ENCODE measurements around the gene APBB1. TPM values are rescaled to one million over a fixed set of nuclear protein-coding genes. Genes with fewer than 3 reads are reported as not detected.

APBB1 gene
- total RNA-seq, 1 donor from 2014 or later, result 57.7 TPM

GRCh38 chr11:6411594-6412031 lies 7.3 kb downstream of the APBB1 start:
- no peaks in the 10 kb centered on the region for H3K4me1 Mint-ChIP-seq (ENCODE audit: unreplicated experiment)
- TF ChIP-seq, protein P1, sequence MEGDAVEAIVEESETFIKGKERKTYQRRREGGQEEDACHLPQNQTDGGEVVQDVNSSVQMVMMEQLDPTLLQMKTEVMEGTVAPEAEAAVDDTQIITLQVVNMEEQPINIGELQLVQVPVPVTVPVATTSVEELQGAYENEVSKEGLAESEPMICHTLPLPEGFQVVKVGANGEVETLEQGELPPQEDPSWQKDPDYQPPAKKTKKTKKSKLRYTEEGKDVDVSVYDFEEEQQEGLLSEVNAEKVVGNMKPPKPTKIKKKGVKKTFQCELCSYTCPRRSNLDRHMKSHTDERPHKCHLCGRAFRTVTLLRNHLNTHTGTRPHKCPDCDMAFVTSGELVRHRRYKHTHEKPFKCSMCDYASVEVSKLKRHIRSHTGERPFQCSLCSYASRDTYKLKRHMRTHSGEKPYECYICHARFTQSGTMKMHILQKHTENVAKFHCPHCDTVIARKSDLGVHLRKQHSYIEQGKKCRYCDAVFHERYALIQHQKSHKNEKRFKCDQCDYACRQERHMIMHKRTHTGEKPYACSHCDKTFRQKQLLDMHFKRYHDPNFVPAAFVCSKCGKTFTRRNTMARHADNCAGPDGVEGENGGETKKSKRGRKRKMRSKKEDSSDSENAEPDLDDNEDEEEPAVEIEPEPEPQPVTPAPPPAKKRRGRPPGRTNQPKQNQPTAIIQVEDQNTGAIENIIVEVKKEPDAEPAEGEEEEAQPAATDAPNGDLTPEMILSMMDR (IDR thresholded peaks at IDR 0.05), result no peak
- no peaks in the 10 kb centered on the region for H3K9me3 Mint-ChIP-seq (ENCODE audit: unreplicated experiment)
- no peak overlapping the region for H3K27ac Mint-ChIP-seq (ENCODE audit: unreplicated experiment)
- H3K4me3 Mint-ChIP-seq (ENCODE audit: unreplicated experiment), result no peak overlapping the region
- H3K27me3 Mint-ChIP-seq (ENCODE audit: unreplicated experiment), result no peaks in the 10 kb centered on the region
- no peak for DNase-seq (ENCODE audit: extremely low spot score, unreplicated experiment)
- peaks cover 8% of the 10 kb centered on the region for H3K36me3 Mint-ChIP-seq (ENCODE audit: unreplicated experiment)

DNA sequence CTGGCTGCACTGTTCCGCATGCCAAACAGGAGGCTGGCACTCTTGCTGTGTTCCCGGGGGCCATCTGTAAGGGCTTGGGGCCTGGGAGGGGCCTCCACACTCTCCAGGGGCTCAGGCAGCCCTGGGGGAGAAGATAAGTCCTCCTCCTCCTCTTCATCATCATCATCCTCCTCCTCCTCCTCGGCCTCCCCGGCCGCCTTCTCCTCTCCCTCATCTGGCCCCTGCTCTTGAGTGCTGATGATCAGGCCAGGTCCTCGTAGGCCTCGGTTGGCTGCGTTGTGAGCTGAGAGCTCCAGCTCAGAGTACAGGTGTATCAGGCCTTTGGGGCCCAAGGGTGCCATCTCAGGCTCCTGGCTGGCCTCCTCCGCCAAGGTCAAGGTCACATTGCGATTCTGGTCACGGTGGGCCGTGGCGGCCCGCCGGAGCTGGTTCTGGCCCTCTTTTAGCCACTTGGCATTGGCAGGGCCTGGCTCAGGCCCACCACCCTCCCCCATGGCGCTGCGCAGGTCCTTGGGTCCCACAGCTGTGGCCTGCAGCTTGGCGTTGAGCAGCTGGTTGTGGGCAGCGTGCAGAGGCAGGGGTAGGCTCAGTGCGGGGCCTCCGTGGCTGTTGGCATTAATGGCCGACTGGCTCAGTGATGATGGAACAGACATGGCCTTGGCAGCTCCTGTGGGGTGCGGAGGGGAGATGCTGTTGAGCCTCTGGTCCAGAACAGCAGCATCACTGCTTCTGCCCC lies 8.0 kb downstream of the APBB1 start:
- no peaks in the 10 kb centered on the region for H3K9me3 Mint-ChIP-seq (ENCODE audit: unreplicated experiment)
- H3K36me3 Mint-ChIP-seq (ENCODE audit: unreplicated experiment), result peaks cover 8% of the 10 kb centered on the region
- H3K4me3 Mint-ChIP-seq (ENCODE audit: unreplicated experiment), result no peak overlapping the region
- no peaks in the 10 kb centered on the region for H3K27me3 Mint-ChIP-seq (ENCODE audit: unreplicated experiment)
- no peak overlapping the region for H3K27ac Mint-ChIP-seq (ENCODE audit: unreplicated experiment)
- no peaks in the 10 kb centered on the region for H3K4me1 Mint-ChIP-seq (ENCODE audit: unreplicated experiment)
- DNase-seq (ENCODE audit: extremely low spot score, unreplicated experiment), result no peak
- TF ChIP-seq, protein P1 (IDR thresholded peaks at IDR 0.05), result no peak

DNA sequence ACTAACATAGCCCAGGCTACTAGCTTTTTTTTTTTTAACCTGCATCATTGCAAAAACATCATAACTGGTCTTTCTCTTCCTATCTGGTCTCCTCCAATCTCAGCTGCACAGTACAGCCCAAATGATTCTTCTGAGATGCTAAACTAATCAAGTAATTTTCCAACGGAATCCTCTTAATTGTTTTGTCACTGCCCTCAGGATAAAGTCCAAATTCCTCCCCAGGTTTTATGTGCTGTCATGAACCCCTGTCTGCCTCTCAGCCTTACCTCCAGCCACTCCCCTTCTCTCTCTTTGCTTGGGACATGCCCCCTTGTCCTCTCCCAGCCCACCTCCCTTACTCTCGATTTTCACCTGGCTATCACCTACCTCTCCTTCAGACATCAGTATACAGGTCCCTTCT lies 12.5 kb downstream of the APBB1 start:
- no peak overlapping the region for H3K4me3 Mint-ChIP-seq (ENCODE audit: unreplicated experiment)
- DNase-seq (ENCODE audit: extremely low spot score, unreplicated experiment), result no peak
- peaks cover 12% of the 10 kb centered on the region for H3K36me3 Mint-ChIP-seq (ENCODE audit: unreplicated experiment)
- H3K27ac Mint-ChIP-seq (ENCODE audit: unreplicated experiment), result no peak overlapping the region
- no peaks in the 10 kb centered on the region for H3K4me1 Mint-ChIP-seq (ENCODE audit: unreplicated experiment)
- H3K9me3 Mint-ChIP-seq (ENCODE audit: unreplicated experiment), result no peaks in the 10 kb centered on the region
- TF ChIP-seq, protein P1 (IDR thresholded peaks at IDR 0.05), result no peak
- no peaks in the 10 kb centered on the region for H3K27me3 Mint-ChIP-seq (ENCODE audit: unreplicated experiment)

GRCh38 chr11:6405846-6406245 lies 13.0 kb downstream of the APBB1 start:
- Mint-ChIP-seq H3K4me1 (ENCODE audit: unreplicated experiment) (no peaks in the 10 kb centered on the region), H3K27me3 (ENCODE audit: unreplicated experiment) (no peaks in the 10 kb centered on the region), H3K9me3 (ENCODE audit: unreplicated experiment) (no peaks in the 10 kb centered on the region), H3K36me3 (ENCODE audit: unreplicated experiment) (peaks cover 15% of the 10 kb centered on the region), H3K27ac (ENCODE audit: unreplicated experiment) (no peak overlapping the region), H3K4me3 (ENCODE audit: unreplicated experiment) (no peak overlapping the region)
- TF ChIP-seq, protein P1 (IDR thresholded peaks at IDR 0.05), result no peak
- no peak for DNase-seq (ENCODE audit: extremely low spot score, unreplicated experiment)

GRCh38 chr11:6405052-6405667 lies 13.7 kb downstream of the APBB1 start:
- no peak for DNase-seq (ENCODE audit: extremely low spot score, unreplicated experiment)
- Mint-ChIP-seq H3K4me1 (ENCODE audit: unreplicated experiment) (no peaks in the 10 kb centered on the region), H3K27ac (ENCODE audit: unreplicated experiment) (no peak overlapping the region), H3K9me3 (ENCODE audit: unreplicated experiment) (no peaks in the 10 kb centered on the region), H3K36me3 (ENCODE audit: unreplicated experiment) (peaks cover 18% of the 10 kb centered on the region), H3K4me3 (ENCODE audit: unreplicated experiment) (no peak overlapping the region), H3K27me3 (ENCODE audit: unreplicated experiment) (no peaks in the 10 kb centered on the region)
- TF ChIP-seq, protein P1 (IDR thresholded peaks at IDR 0.05), result no peak

All from osteocyte (in vitro differentiated cells).